DOHH2 (cell line): Measurements from ENCODE around the gene AUTS2.

Source experiments
- H3F3A ChIP-seq: fragments of 200-600 bp; sonication (generic), shearing (Covaris generic); 2 replicates; pipeline ENCODE4 v1.6.0; 2016; ENCODE audit warnings: antibody characterized with exemption, mild to moderate bottlenecking; ENCODE audit not compliant: control insufficient read depth, insufficient read depth
- H3K27ac ChIP-seq: fragments of 200-600 bp; sonication (generic); 2 replicates; pipeline ENCODE4 v1.5.1; 2014; ENCODE audit warnings: low read depth, mild to moderate bottlenecking, low read length, moderate library complexity
- H3K27me3 ChIP-seq: fragments of 200-600 bp; sonication (generic); 2 replicates; pipeline ENCODE4 v1.6.1; 2014; ENCODE audit warnings: mild to moderate bottlenecking, low read length, mixed read lengths; ENCODE audit not compliant: control insufficient read depth
- H3K36me3 ChIP-seq: fragments of 200-600 bp; sonication (generic); 2 replicates; pipeline ENCODE4 v1.6.1; 2014; ENCODE audit warnings: mild to moderate bottlenecking, low read length, moderate library complexity, mixed read lengths; ENCODE audit not compliant: control insufficient read depth
- H3K4me1 ChIP-seq: fragments of 200-600 bp; sonication (generic); 2 replicates; pipeline ENCODE4 v1.6.1; 2014; ENCODE audit warnings: mild to moderate bottlenecking, low read length, mixed read lengths; ENCODE audit not compliant: control insufficient read depth
- H3K4me2 ChIP-seq: fragments of 200-600 bp; sonication (generic); 2 replicates; pipeline ENCODE4 v1.6.0; 2014; ENCODE audit warnings: mild to moderate bottlenecking, low read length, moderate library complexity
- H3K4me3 ChIP-seq: fragments of 200-600 bp; sonication (generic); 2 replicates; pipeline ENCODE4 v1.5.1; 2014; ENCODE audit warnings: mild to moderate bottlenecking, low read length, mixed read lengths
- H3K79me2 ChIP-seq: fragments of 200-600 bp; sonication (generic); 2 replicates; pipeline ENCODE4 v1.6.1; 2014; ENCODE audit warnings: mild to moderate bottlenecking, low read length, mixed read lengths; ENCODE audit not compliant: control insufficient read depth
- H3K9me2 ChIP-seq: fragments of 200-600 bp; sonication (generic); replicated peaks from 2 replicates; pipeline ENCODE4 v1.6.1; 2014; ENCODE audit warnings: mild to moderate bottlenecking, low read length, mixed read lengths; ENCODE audit not compliant: control insufficient read depth
- H3K9me3 ChIP-seq: fragments of 200-600 bp; sonication (generic); 2 replicates; pipeline ENCODE4 v1.6.1; 2014; ENCODE audit warnings: antibody characterized with exemption, low read length, mixed read lengths; ENCODE audit not compliant: control insufficient read depth, insufficient read depth
- H4K20me1 ChIP-seq: fragments of 200-600 bp; sonication (generic); 2 replicates; pipeline ENCODE4 v1.6.0; 2014; ENCODE audit warnings: low read depth, mild to moderate bottlenecking, antibody characterized with exemption, low read length, moderate library complexity; ENCODE audit not compliant: control insufficient read depth, insufficient read depth
- CTCF ChIP-seq: fragments of 200-600 bp; sonication (generic); IDR thresholded peaks from one replicate; pipeline ENCODE4 v1.5.1; 2014; ENCODE audit warnings: antibody characterized with exemption, mild to moderate bottlenecking, low read depth, low read length; ENCODE audit not compliant: poor library complexity, severe bottlenecking
- EZH2phosphoT487 ChIP-seq: fragments of 200-600 bp; sonication (generic); IDR thresholded peaks from 2 replicates; pipeline ENCODE4 v1.6.1; 2017; ENCODE audit warnings: borderline replicate concordance, mild to moderate bottlenecking, antibody characterized with exemption, low read length, moderate library complexity, mixed read lengths

The AUTS2 gene

GRCh38 chr7:69586321-69586720 lies 12.0 kb upstream of the AUTS2 start:
- Histone ChIP-seq H3K4me2 (no peak overlapping the region), H3K27me3 (no peaks in the 10 kb centered on the region; the same call in 1 of the 2 replicates), H3K79me2 (no peaks in the 10 kb centered on the region), H4K20me1 (no peaks in the 10 kb centered on the region), H3K9me3 (peaks cover 7% of the 10 kb centered on the region), H3K9me2 (no peaks in the 10 kb centered on the region), H3F3A (no peaks in the 10 kb centered on the region), H3K4me1 (no peaks in the 10 kb centered on the region), H3K27ac (no peak overlapping the region), H3K4me3 (no peak overlapping the region), H3K36me3 (no peaks in the 10 kb centered on the region)
- no peak for TF ChIP-seq EZH2phosphoT487
- TF ChIP-seq CTCF = no peak

GRCh38 chr7:69588773-69589172 lies 9.5 kb upstream of the AUTS2 start:
- no peak for TF ChIP-seq EZH2phosphoT487
- no peak for TF ChIP-seq CTCF
- Histone ChIP-seq H3K9me3 (peaks cover 10% of the 10 kb centered on the region), H3K79me2 (no peaks in the 10 kb centered on the region), H3K27me3 (no peaks in the 10 kb centered on the region; the same call in 1 of the 2 replicates), H4K20me1 (no peaks in the 10 kb centered on the region), H3K9me2 (no peaks in the 10 kb centered on the region), H3K4me3 (no peak overlapping the region), H3F3A (no peaks in the 10 kb centered on the region), H3K4me1 (peaks cover 4% of the 10 kb centered on the region; the same call in 1 of the 2 replicates), H3K36me3 (no peaks in the 10 kb centered on the region), H3K4me2 (no peak overlapping the region), H3K27ac (no peak overlapping the region)

GRCh38 chr7:69591805-69592204 lies 6.5 kb upstream of the AUTS2 start:
- no peak for TF ChIP-seq EZH2phosphoT487
- TF ChIP-seq CTCF = no peak
- H4K20me1 ChIP-seq = no peaks in the 10 kb centered on the region
- H3K27me3 ChIP-seq = no peaks in the 10 kb centered on the region; the same call in 1 of the 2 replicates
- no peaks in the 10 kb centered on the region for H3K36me3 ChIP-seq
- peaks cover 9% of the 10 kb centered on the region for H3K4me1 ChIP-seq
- H3K4me3 ChIP-seq = no peak overlapping the region
- H3K27ac ChIP-seq = no peak overlapping the region
- H3F3A ChIP-seq = peaks cover 18% of the 10 kb centered on the region
- H3K9me2 ChIP-seq = no peaks in the 10 kb centered on the region
- H3K9me3 ChIP-seq = peaks cover 10% of the 10 kb centered on the region
- no peak overlapping the region for H3K4me2 ChIP-seq
- H3K79me2 ChIP-seq = no peaks in the 10 kb centered on the region

GRCh38 chr7:69593511-69593910 lies 4.8 kb upstream of the AUTS2 start:
- H3K79me2 ChIP-seq = no peaks in the 10 kb centered on the region
- peaks cover 18% of the 10 kb centered on the region for H3K4me1 ChIP-seq
- TF ChIP-seq CTCF = no peak
- no peak for TF ChIP-seq EZH2phosphoT487

More at GRCh38 chr7:69593511-69593910, 4.8 kb upstream of the AUTS2 start:
- no peaks in the 10 kb centered on the region for H4K20me1 ChIP-seq
- H3K36me3 ChIP-seq = no peaks in the 10 kb centered on the region
- peaks cover 10% of the 10 kb centered on the region for H3K9me3 ChIP-seq
- no peak overlapping the region for H3K27ac ChIP-seq
- no peak overlapping the region for H3K4me2 ChIP-seq
- H3K4me3 ChIP-seq = no peak overlapping the region
- H3K27me3 ChIP-seq = 0 out of 2 replicates have a peak, but pooled peaks cover 3% of the 10 kb centered on the region
- no peaks in the 10 kb centered on the region for H3K9me2 ChIP-seq
- peaks cover 27% of the 10 kb centered on the region for H3F3A ChIP-seq
